Measurements from ENCODE around the gene FBXL5.

The FBXL5 gene

GRCh38 chr4:15557786-15558550, 97.2 kb downstream of the FBXL5 start:
- no peak for DNase-seq (ENCODE audit: low read depth in 2 of 2)

- DNase-seq (ENCODE audit: low read depth in 2 of 2) = no peak
Observed at GRCh38 chr4:15556511-15557092, 98.6 kb downstream of the FBXL5 start.

All from stimulated activated CD4-positive, alpha-beta T cell treated with anti-CD3 and anti-CD28 coated beads, Interleukin-15, amount 100 ng/mL, for 48 hours (primary cell).